H1 (cell line): ENCODE data around the gene NACA. TPM values are rescaled to one million over a fixed set of nuclear protein-coding genes. Genes with fewer than 3 reads are reported as not detected.

ENCODE experiments used
- CTCF ChIA-PET: fragments of 300-600 bp; sonication (Branson Sonifier 250); formaldehyde crosslinking; loops from one replicate; lab custom pipeline; 2021; ENCODE audit not compliant: partially characterized antibody; lab: Charles Lee
- POLR2A ChIA-PET: fragments of 300-600 bp; sonication (Branson Sonifier 250); formaldehyde crosslinking; loops from one replicate; lab custom pipeline; 2021; ENCODE audit warnings: inconsistent platforms; ENCODE audit not compliant: partially characterized antibody; lab: Charles Lee
- DNase-seq, 2 experiments: peaks; one replicate each; pipeline versions ENCODE4 v3.0.0 to v3.0.0-alpha.2; 2010 to 2022; ENCODE audit warnings: low spot score in 2 of 2, low read depth in 1 of 2, mixed read lengths in 1 of 2
- FAIRE-seq: peaks from 2 replicates; lab custom pipeline; 2011; peaks lifted over from hg19 to GRCh38; lab: Jason Lieb, UNC
- H2AFZ ChIP-seq: 2 replicates; pipeline ENCODE4 v1.8.1; 2012; ENCODE audit warnings: low read length, inconsistent platforms
- H2AK5ac ChIP-seq: 2 replicates; pipeline ENCODE4 v1.6.1; 2013; ENCODE audit warnings: low read depth, low read length
- H2BK120ac ChIP-seq: replicated peaks from 2 replicates; pipeline ENCODE3; 2013; ENCODE audit warnings: low read depth, low read length, inconsistent platforms
- H2BK12ac ChIP-seq: 2 replicates; pipeline ENCODE4 v1.6.1; 2013; ENCODE audit warnings: low read depth, low read length
- H2BK15ac ChIP-seq: 2 replicates; pipeline ENCODE4 v1.6.1; 2013; ENCODE audit warnings: low read length
- H2BK20ac ChIP-seq: 2 replicates; pipeline ENCODE4 v1.6.1; 2013; ENCODE audit warnings: low read length
- H2BK5ac ChIP-seq: 2 replicates; pipeline ENCODE4 v1.6.1; 2013; ENCODE audit warnings: low read depth, low read length
- H3K14ac ChIP-seq: 2 replicates; pipeline ENCODE4 v1.6.1; 2013; ENCODE audit warnings: inconsistent platforms; ENCODE audit not compliant: insufficient read length
- H3K18ac ChIP-seq: 2 replicates; pipeline ENCODE4 v1.6.1; 2013; ENCODE audit warnings: low read length; ENCODE audit errors: extremely low read depth
- H3K23ac ChIP-seq: 2 replicates; pipeline ENCODE4 v1.6.1; 2013; ENCODE audit warnings: inconsistent platforms; ENCODE audit not compliant: insufficient read length
- H3K23me2 ChIP-seq: 2 replicates; pipeline ENCODE4 v1.6.1; 2013; ENCODE audit warnings: low read depth, low read length
- H3K27ac ChIP-seq: 2 replicates; pipeline ENCODE4 v1.6.1; 2011; ENCODE audit warnings: low read depth, low read length, inconsistent platforms
- H3K27me3 ChIP-seq, 4 experiments: replicated peaks in 1 of 4; 1 replicate in 1 of 4; 2 replicates in 3 of 4; pipeline versions ENCODE4 v1.6.1 to v1.8.1; 2011 to 2013; ENCODE audit warnings: low read length in 3 of 4, mild to moderate bottlenecking in 3 of 4, inconsistent platforms in 2 of 4, mixed read lengths in 2 of 4, moderate library complexity in 1 of 4; ENCODE audit not compliant: control insufficient read depth in 3 of 4, insufficient read depth in 3 of 4; ENCODE audit errors: extremely low read depth in 1 of 4
- H3K36me3 ChIP-seq, 4 experiments: 2 replicates each; pipeline versions ENCODE4 v1.6.1 to v1.8.1; 2011 to 2013; ENCODE audit warnings: mild to moderate bottlenecking in 4 of 4, low read length in 3 of 4, moderate library complexity in 2 of 4, control low read depth in 1 of 4, inconsistent platforms in 1 of 4; ENCODE audit not compliant: insufficient read depth in 4 of 4, control insufficient read depth in 2 of 4
- H3K4ac ChIP-seq: replicated peaks from 2 replicates; pipeline ENCODE3; 2013; ENCODE audit warnings: low read length, low read depth, mixed read lengths, inconsistent platforms; ENCODE audit not compliant: insufficient read length
- H3K4me1 ChIP-seq, 4 experiments: replicated peaks in 1 of 4; 1 replicate in 1 of 4; 2 replicates in 3 of 4; pipeline versions ENCODE4 v1.6.1 to v1.8.1; 2011 to 2013; ENCODE audit warnings: low read length in 3 of 4, inconsistent platforms in 2 of 4, mixed read lengths in 1 of 4; ENCODE audit not compliant: insufficient read depth in 4 of 4, control insufficient read depth in 3 of 4
- H3K4me2 ChIP-seq, 2 experiments: 2 replicates each; pipeline versions ENCODE4 v1.6.1 to v1.8.1; 2011 to 2013; ENCODE audit warnings: low read depth in 2 of 2, low read length in 2 of 2, control low read depth in 1 of 2, inconsistent platforms in 1 of 2, mild to moderate bottlenecking in 1 of 2; ENCODE audit not compliant: insufficient read depth in 1 of 2
- H3K4me3 ChIP-seq, 4 experiments: fragments of 200-600, 300-600 bp in 1 of 4; sonication (generic), shearing (Covaris generic), sonication (Bioruptor Twin) in 1 of 4; 2 replicates each; pipeline versions ENCODE4 v1.5.1 to v1.8.1; 2011 to 2016; ENCODE audit warnings: low read length in 4 of 4, low read depth in 3 of 4, control low read depth in 2 of 4, inconsistent platforms in 2 of 4, mild to moderate bottlenecking in 2 of 4, mixed read lengths in 1 of 4, moderate library complexity in 1 of 4; ENCODE audit not compliant: insufficient read depth in 2 of 4; ENCODE audit errors: extremely low read depth in 1 of 4
- H3K56ac ChIP-seq: replicated peaks from 2 replicates; pipeline ENCODE3; 2013; ENCODE audit warnings: low read depth, mild to moderate bottlenecking, mixed read lengths, low read length, inconsistent platforms; ENCODE audit not compliant: insufficient read length
- H3K79me1 ChIP-seq: 2 replicates; pipeline ENCODE4 v1.6.1; 2013; ENCODE audit warnings: low read depth, low read length, control low read depth
- H3K79me2 ChIP-seq, 2 experiments: 2 replicates each; pipeline versions ENCODE4 v1.6.1 to v1.8.1; 2012 to 2013; ENCODE audit warnings: low read length in 2 of 2, mild to moderate bottlenecking in 2 of 2, inconsistent platforms in 1 of 2; ENCODE audit not compliant: insufficient read depth in 2 of 2, control insufficient read depth in 1 of 2
- H3K9ac ChIP-seq, 4 experiments: replicated peaks in 1 of 4; 1 replicate in 1 of 4; 2 replicates in 3 of 4; pipeline versions ENCODE4 v1.6.1 to v1.8.1; 2011 to 2013; ENCODE audit warnings: low read depth in 3 of 4, low read length in 3 of 4, control low read depth in 2 of 4, mild to moderate bottlenecking in 2 of 4, moderate library complexity in 2 of 4, inconsistent platforms in 1 of 4; ENCODE audit errors: extremely low read depth in 1 of 4
- H3K9me3 ChIP-seq, 2 experiments: 2 replicates each; pipeline versions ENCODE4 v1.6.1 to v1.8.1; 2012 to 2013; ENCODE audit warnings: mild to moderate bottlenecking in 2 of 2, moderate library complexity in 2 of 2, control low read depth in 1 of 2, inconsistent platforms in 1 of 2, low read depth in 1 of 2, low read length in 1 of 2, mixed read lengths in 1 of 2; ENCODE audit not compliant: insufficient read depth in 2 of 2
- H4K20me1 ChIP-seq, 2 experiments: replicated peaks in 1 of 2; 2 replicates each; pipeline versions ENCODE3 to v1.8.1; 2011 to 2013; ENCODE audit warnings: inconsistent platforms in 2 of 2, low read length in 2 of 2, mild to moderate bottlenecking in 1 of 2; ENCODE audit not compliant: insufficient read depth in 2 of 2, control insufficient read depth in 1 of 2
- H4K5ac ChIP-seq: 2 replicates; pipeline ENCODE4 v1.6.1; 2013; ENCODE audit warnings: low read length, low read depth, mixed read lengths, inconsistent platforms; ENCODE audit not compliant: insufficient read length
- H4K8ac ChIP-seq: 2 replicates; pipeline ENCODE4 v1.8.0; 2013; ENCODE audit warnings: mild to moderate bottlenecking, moderate library complexity, low read length, inconsistent platforms; ENCODE audit not compliant: insufficient read depth; ENCODE audit errors: extremely low read depth
- H4K91ac ChIP-seq: replicated peaks from 2 replicates; pipeline ENCODE3; 2013; ENCODE audit warnings: low read length, mixed read lengths, inconsistent platforms; ENCODE audit not compliant: insufficient read length
- BRCA1 ChIP-seq: IDR thresholded peaks from 2 replicates; pipeline ENCODE4 v1.6.1; 2012; ENCODE audit warnings: low read depth, low read length, improper control_type of control experiment
- KDM4A ChIP-seq: IDR thresholded peaks from one replicate; pipeline ENCODE4 v1.7.1; 2012; ENCODE audit warnings: low read depth, mild to moderate bottlenecking, moderate library complexity, low read length, inconsistent platforms; ENCODE audit not compliant: severe bottlenecking
- polyA plus RNA-seq, 7 experiments: library from polyadenylated mRNA; depleted of rRNA in 3 of 7; stranded (reverse) in 5 of 7; unstranded in 2 of 7; fragments of >200 nt in 5 of 7; fragments of 200-250 nt in 2 of 7; gene quantifications; 1 replicate in 5 of 7; 2 replicates in 1 of 7; 4 replicates in 1 of 7; pipeline versions ENCODE4 v1.2.1 to v1.2.3, GENCODE V29; 2011 to 2013; ENCODE audit warnings: missing spikeins in 2 of 7, mixed read lengths in 2 of 7
- total RNA-seq: library from RNA; stranded (reverse); fragmentation: NEBNext Ultra II Directional; extraction: Animal tissue kit (Norgen Biotek cat#: 25700); gene quantifications from 2 replicates; pipeline ENCODE4 v1.2.1, GENCODE V29; 2021

Gene NACA
- total and polyA plus RNA-seq, 2 of the 8 experiments (the other 6 are each of a cell fraction or from before 2014, with no cell fraction given): 511 to 1,063 TPM

DNA sequence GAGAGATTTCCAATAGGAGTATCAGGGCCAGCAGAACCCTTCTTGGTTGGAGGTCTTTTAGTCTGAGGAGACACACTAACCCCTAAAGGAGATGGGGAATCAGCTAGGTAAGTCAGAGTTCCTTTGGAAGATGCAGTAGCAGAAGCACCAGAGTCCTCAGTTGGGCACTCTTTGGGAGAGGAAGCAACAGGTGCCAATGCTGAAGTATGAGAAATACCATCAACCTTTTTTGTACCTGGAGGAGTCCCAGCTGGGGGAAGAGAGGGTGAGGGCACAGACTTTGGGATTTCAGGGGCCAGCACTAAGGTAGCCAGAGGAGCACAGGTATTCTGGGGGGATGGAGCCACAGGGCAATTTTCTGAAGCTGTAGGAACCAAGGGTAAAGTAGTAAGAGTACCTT, 6.0 kb downstream of the NACA start:
- no peak for FAIRE-seq
- no peak overlapping the region for H3K27ac ChIP-seq
- no peak overlapping the region for H2BK120ac ChIP-seq
- no peaks in the 10 kb centered on the region; the same call in 1 of the 2 replicates for H3K23me2 ChIP-seq
- H4K8ac ChIP-seq: no peak overlapping the region
- no peak overlapping the region for H3K23ac ChIP-seq
- H3K4me1 ChIP-seq: peaks cover 13 to 38% (median 23%) of the 10 kb centered on the region in 4 experiments
- TF ChIP-seq BRCA1: no peak
- no peak for TF ChIP-seq KDM4A
- peaks cover 43 to 80% of the 10 kb centered on the region in 2 experiments for H3K79me2 ChIP-seq
- H2BK20ac ChIP-seq: no peak overlapping the region
- POLR2A ChIA-PET: interaction anchor here (1.0 to 52.4 kb wide), 6 partner anchors 18 to 440 kb away, joined by 3 to 1406 read pairs (median 4); partner anchors contain the start of genes NACA, PRIM1 and PTGES3
- H3K9ac ChIP-seq: no peak overlapping the region
- no peak overlapping the region; the same call in 1 of the 2 replicates for H3K18ac ChIP-seq
- no peak overlapping the region for H2AFZ ChIP-seq
- H3K4me3 ChIP-seq: no peak overlapping the region
- H3K36me3 ChIP-seq: peaks cover 10 to 76% (median 38%) of the 10 kb centered on the region in 4 experiments; a peak in 6 of 8 replicates
- no peak for DNase-seq
- no peak overlapping the region for H3K4ac ChIP-seq
- H3K27me3 ChIP-seq: no peaks in the 10 kb centered on the region
- CTCF ChIA-PET: interaction anchor here (0.6 to 1.6 kb wide), 4 partner anchors 13 to 95 kb away, joined by 3 to 6 read pairs (median 4); no protein-coding TSS in a partner anchor
- H4K91ac ChIP-seq: no peak overlapping the region
- H3K4me2 ChIP-seq: 0 out of 4 replicates have a peak overlapping the region, but pooled peaks of 1 of the 2 experiments have one; percentile 3
- H4K5ac ChIP-seq: no peak overlapping the region
- H3K14ac ChIP-seq: no peak overlapping the region
- no peak overlapping the region for H2BK12ac ChIP-seq
- H2BK15ac ChIP-seq: no peak overlapping the region
- H3K79me1 ChIP-seq: peaks cover 30% of the 10 kb centered on the region
- peaks cover 41 to 51% of the 10 kb centered on the region in 2 experiments for H4K20me1 ChIP-seq
- no peak overlapping the region for H3K56ac ChIP-seq
- no peak overlapping the region for H2AK5ac ChIP-seq
- no peak overlapping the region for H2BK5ac ChIP-seq
- no peaks in the 10 kb centered on the region for H3K9me3 ChIP-seq
